HEK293T (cell line): ENCODE measurements around the gene DIAPH3.

ENCODE experiments used
- CTCF ChIA-PET: fragments of 350-600 bp; formaldehyde crosslinking; extraction: SDS; loops from one replicate; lab custom pipeline; 2021; ENCODE audit warnings: antibody characterized with exemption, inconsistent platforms; lab: Yijun Ruan, JAX
- POLR2A ChIA-PET: fragments of 350-600 bp; formaldehyde crosslinking; extraction: SDS; loops from one replicate; lab custom pipeline; 2020; ENCODE audit warnings: antibody characterized with exemption, inconsistent platforms; lab: Yijun Ruan, JAX
- DNase-seq: peaks from one replicate; pipeline ENCODE4 v3.0.0; 2012; ENCODE audit warnings: mixed read lengths; ENCODE audit errors: extremely low spot score
- ARNT ChIP-seq: fragments of 450-650 bp; IDR thresholded peaks from 2 replicates; pipeline ENCODE4 v1.6.1; 2017; ENCODE audit warnings: mild to moderate bottlenecking
- BHLHE40 ChIP-seq: fragments of 450-650 bp; IDR thresholded peaks from 2 replicates; pipeline ENCODE4 v1.6.1; 2016; ENCODE audit warnings: mild to moderate bottlenecking, moderate library complexity, borderline replicate concordance
- CTBP1 ChIP-seq: fragments of 450-650 bp; IDR thresholded peaks from 2 replicates; pipeline ENCODE4 v1.6.1; 2016; ENCODE audit warnings: borderline replicate concordance
- FOXA1 ChIP-seq: fragments of 450-650 bp; IDR thresholded peaks from 2 replicates; pipeline ENCODE4 v1.6.1; 2016; ENCODE audit warnings: mild to moderate bottlenecking
- FOXK2 ChIP-seq: fragments of 450-650 bp; IDR thresholded peaks from 2 replicates; pipeline ENCODE4 v1.6.1; 2016; ENCODE audit warnings: mild to moderate bottlenecking
- FOXM1 ChIP-seq: fragments of 450-650 bp; IDR thresholded peaks from 2 replicates; pipeline ENCODE4 v1.6.1; 2017; ENCODE audit warnings: mild to moderate bottlenecking, borderline replicate concordance
- HDGF ChIP-seq: fragments of 450-650 bp; IDR thresholded peaks from 2 replicates; pipeline ENCODE4 v1.6.1; 2017; ENCODE audit warnings: antibody characterized with exemption, borderline replicate concordance
- L3MBTL2 ChIP-seq: fragments of 450-650 bp; conservative IDR thresholded peaks from 2 replicates; pipeline ENCODE4 v1.6.1; 2016; ENCODE audit warnings: mild to moderate bottlenecking
- LEF1 ChIP-seq: fragments of 450-650 bp; IDR thresholded peaks from 2 replicates; pipeline ENCODE4 v1.6.1; 2017; ENCODE audit warnings: mild to moderate bottlenecking, borderline replicate concordance
- NFRKB ChIP-seq: fragments of 450-650 bp; IDR thresholded peaks from 2 replicates; pipeline ENCODE4 v1.6.1; 2016; ENCODE audit warnings: mild to moderate bottlenecking, moderate library complexity
- PKNOX1 ChIP-seq: fragments of 450-650 bp; IDR thresholded peaks from 2 replicates; pipeline ENCODE4 v1.6.1; 2016
- SP1 ChIP-seq: fragments of 450-650 bp; IDR thresholded peaks from 2 replicates; pipeline ENCODE4 v1.6.1; 2017
- SUZ12 ChIP-seq: fragments of 450-650 bp; IDR thresholded peaks from 2 replicates; pipeline ENCODE4 v1.6.1; 2016; ENCODE audit warnings: mild to moderate bottlenecking
- TARDBP ChIP-seq: fragments of 450-650 bp; IDR thresholded peaks from 2 replicates; pipeline ENCODE4 v1.6.1; 2016
- ZNF384 ChIP-seq: fragments of 450-650 bp; IDR thresholded peaks from 2 replicates; pipeline ENCODE4 v1.6.1; 2016

DIAPH3 gene

GRCh38 chr13:60109285-60109684 is 54.4 kb downstream of the DIAPH3 start:
- ChIA-PET POLR2A (no interaction called here), CTCF (interaction anchor here (0.7 kb wide), 1 partner anchor 104 kb away, joined by 6 read pairs; no protein-coding TSS in a partner anchor)
- DNase-seq: no peak
- TF ChIP-seq PKNOX1 (no peak), HDGF (no peak), ZNF384 (no peak), FOXK2 (no peak), CTBP1 (no peak), L3MBTL2 (no peak), SUZ12 (no peak), FOXA1 (no peak), SP1 (no peak), NFRKB (no peak), LEF1 (no peak), FOXM1 (no peak)

- POLR2A ChIA-PET: no interaction called here
- CTCF ChIA-PET: no interaction called here
- TF ChIP-seq LEF1: no peak
- no peak for TF ChIP-seq BHLHE40
- TF ChIP-seq L3MBTL2: no peak
- TF ChIP-seq ARNT: no peak
- TF ChIP-seq SUZ12: no peak
- TF ChIP-seq FOXA1: no peak
- no peak for TF ChIP-seq TARDBP
- no peak for TF ChIP-seq ZNF384
- no peak for TF ChIP-seq CTBP1
- TF ChIP-seq SP1: no peak
- TF ChIP-seq HDGF: no peak
- DNase-seq: no peak
Observed at GRCh38 chr13:60108589-60108988, 55.1 kb downstream of the DIAPH3 start.

- no peak for DNase-seq
- POLR2A ChIA-PET: no interaction called here
- CTCF ChIA-PET: no interaction called here
- no peak for TF ChIP-seq FOXA1
- no peak for TF ChIP-seq FOXM1
- TF ChIP-seq SP1: no peak
- TF ChIP-seq BHLHE40: no peak
- no peak for TF ChIP-seq ARNT
- no peak for TF ChIP-seq PKNOX1
- TF ChIP-seq LEF1: no peak
- no peak for TF ChIP-seq SUZ12
- TF ChIP-seq HDGF: no peak
- TF ChIP-seq L3MBTL2: no peak
- no peak for TF ChIP-seq FOXK2
Observed at GRCh38 chr13:60099631-60100420, 63.9 kb downstream of the DIAPH3 start.

GRCh38 chr13:60095300-60095699 is 68.4 kb downstream of the DIAPH3 start:
- no peak for DNase-seq
- CTCF ChIA-PET: no interaction called here
- TF ChIP-seq ZNF384 (no peak), TARDBP (no peak), FOXM1 (no peak), L3MBTL2 (no peak), SUZ12 (no peak), FOXK2 (no peak), FOXA1 (no peak), ARNT (no peak), CTBP1 (no peak)
- POLR2A ChIA-PET: no interaction called here

GRCh38 chr13:60094385-60095088 is 69.2 kb downstream of the DIAPH3 start:
- POLR2A ChIA-PET: no interaction called here

More at GRCh38 chr13:60094385-60095088, 69.2 kb downstream of the DIAPH3 start:
- CTCF ChIA-PET: no interaction called here
- no peak for DNase-seq
- TF ChIP-seq PKNOX1 (no peak), HDGF (no peak), NFRKB (no peak), LEF1 (no peak), ARNT (no peak), FOXK2 (no peak), SP1 (no peak)
